Stimulated activated CD8-positive, alpha-beta memory T cell treated with anti-CD3 and anti-CD28 coated beads, Interleukin-4, amount 100 ng/mL, for 4 hours (primary cell): ENCODE data around the gene ARL15.
"Not testable (repeated sequence)": the region's sequence is repeated elsewhere in the genome, so short reads cannot be mapped to it uniquely, and the experiment has no call there.

Source experiments
- DNase-seq, 2 donors: peaks; one replicate each; pipeline ENCODE4 v3.0.0-alpha.2; 2020; ENCODE audit warnings: low read depth in 2 of 2, low spot score in 1 of 2

The ARL15 gene

GRCh38 chr5:54103871-54104270, 206.5 kb downstream of the ARL15 start:
- no peak for DNase-seq

GRCh38 chr5:54098267-54098666, 212.1 kb downstream of the ARL15 start:
- no peak for DNase-seq

- no peak for DNase-seq
Measured at GRCh38 chr5:54095969-54096368, 214.4 kb downstream of the ARL15 start.

DNA sequence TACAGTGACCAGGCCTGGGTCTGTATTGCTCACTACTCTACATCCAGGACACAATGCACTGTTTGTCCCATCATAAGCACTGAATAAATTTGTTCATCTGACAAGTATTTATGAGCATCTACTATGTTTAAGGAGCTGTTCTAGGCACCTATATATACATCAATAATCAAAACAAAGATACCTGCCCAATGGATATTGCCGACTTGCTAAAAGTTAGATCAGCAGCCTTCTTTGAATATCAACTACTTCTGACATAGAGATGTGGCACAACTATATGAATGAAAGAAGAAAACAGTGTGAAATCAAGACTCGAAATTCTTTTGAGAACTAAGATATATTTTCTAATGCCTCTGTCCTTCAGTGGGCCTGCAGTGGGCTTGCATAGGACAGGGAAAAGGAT, 215.7 kb downstream of the ARL15 start:
- no peak for DNase-seq

DNA sequence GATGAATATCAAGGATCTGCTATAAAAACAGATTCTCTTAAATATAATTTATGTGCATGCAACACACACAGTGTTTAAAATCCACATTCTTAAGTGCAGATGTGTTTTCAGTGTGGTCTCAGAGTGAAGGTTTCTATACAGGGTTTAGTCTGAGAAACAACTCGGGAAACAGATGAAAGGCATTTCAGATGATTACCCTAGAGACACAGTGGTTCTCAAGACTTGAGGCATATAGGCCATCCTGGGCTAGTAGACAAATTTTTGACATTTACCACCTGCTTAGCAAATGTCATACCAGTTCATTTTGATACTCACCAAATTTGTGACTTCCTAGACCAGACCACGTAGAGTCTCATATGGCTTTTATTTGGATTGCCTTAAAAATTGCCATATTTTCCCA, 216.5 kb downstream of the ARL15 start:
- no peak for DNase-seq

DNA sequence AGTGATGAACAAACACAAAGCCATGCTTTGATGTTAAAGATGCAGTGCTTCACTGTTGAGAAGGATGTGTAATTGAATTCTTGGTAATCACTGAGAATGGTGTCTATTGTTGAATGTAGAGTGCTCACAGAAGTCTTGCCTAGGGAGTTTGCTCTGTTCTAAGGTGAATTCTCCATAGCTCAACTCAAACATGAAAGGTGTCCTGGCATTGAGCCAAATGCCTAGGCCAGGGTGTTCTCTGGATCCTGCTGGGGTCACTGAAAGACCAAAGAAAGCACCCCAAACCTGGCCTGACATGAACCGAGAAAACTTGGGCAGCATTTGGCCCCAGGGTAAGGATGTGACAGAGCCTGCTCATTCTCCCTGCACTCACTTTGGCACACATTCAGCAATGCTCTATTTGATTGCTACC, 217.3 kb downstream of the ARL15 start:
- DNase-seq, result no peak

DNA sequence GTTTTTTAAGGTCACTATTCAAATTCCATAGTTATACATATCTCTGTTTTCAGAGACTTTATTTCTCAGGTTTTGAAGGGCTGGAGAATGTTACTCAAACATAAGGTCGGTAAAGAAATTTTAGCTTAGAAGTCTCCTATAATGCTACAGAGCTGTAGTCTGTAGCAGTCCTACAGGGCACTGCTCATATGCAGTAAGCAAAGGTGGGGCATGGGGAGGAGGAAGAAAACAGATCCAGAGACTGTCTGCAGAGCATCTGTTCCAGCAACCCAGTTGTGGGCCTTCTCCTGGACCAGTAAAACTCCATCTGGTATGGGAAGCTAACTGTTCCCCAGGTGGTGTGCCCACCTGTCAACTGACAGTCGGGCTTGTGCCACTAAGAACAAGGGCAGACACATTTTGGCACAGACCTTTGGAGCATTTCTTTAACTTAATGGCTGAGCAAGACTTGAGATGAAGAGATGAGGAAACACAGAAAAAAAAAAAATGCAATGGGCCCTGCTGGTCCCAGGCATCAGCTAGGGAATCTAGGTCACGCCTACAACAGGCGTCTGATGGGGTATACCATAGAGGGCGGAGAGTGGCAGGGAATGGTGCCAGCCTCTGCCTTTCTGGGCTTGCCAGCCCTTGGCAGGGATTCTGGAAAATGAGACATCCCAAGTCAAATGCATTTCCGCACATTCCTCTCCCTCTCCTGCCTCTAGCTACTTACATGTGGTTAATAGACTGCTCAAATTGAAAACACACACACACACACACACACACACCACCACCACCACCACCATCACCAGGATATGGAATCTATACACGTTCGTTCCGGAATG, 218.9 kb downstream of the ARL15 start:
- no peak for DNase-seq

DNA sequence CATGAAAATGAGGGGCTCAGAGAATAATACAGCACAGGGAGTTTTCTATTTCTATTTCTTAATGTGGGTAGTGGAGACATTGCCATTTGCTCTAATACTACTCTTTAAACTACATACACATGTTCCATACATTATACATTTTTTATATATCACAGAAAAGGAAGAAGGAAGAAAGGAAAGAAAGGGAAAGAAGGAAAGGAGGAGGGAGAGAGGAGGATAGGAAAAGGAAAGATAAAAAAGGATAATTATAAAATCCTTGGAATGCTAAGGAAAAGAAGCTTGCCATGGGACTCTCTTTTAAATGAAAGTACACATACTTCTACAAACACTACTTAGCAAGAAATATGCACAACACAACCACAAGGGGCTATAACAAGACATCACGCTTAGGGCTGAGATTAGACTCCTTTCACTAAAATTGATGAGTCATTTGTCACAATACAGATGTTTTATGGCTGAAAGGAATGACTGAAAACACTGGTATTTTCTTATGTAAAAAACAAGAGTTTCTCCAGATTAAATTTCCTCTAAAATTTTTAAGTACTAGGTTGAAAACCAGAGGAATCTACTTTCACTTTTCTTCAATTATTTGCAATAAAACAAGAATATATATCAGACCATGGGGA, 219.8 kb downstream of the ARL15 start:
- DNase-seq, result no peak

- no peak for DNase-seq
Measured at GRCh38 chr5:54088081-54088480, 222.3 kb downstream of the ARL15 start.

DNA sequence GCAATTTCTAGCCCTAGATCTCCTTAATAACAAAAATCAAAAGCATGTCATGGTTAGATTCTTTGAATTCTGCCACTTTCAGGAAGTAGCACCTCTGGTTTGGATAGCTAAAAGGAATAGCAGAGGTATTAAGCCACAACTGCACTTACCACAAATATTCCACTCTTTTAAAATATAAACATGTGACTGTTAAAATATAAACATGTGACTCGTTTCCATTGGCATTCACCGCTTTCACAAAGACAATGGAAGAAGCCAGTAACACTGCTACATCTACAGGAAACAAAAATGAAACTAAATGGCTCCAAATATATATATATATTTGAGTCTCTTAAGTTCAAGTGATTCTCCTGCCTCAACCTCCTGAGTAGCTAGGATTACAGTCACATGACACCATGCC, 222.9 kb downstream of the ARL15 start:
- no peak for DNase-seq

- DNase-seq, result no peak
Measured at GRCh38 chr5:54086191-54086590, 224.2 kb downstream of the ARL15 start.

DNA sequence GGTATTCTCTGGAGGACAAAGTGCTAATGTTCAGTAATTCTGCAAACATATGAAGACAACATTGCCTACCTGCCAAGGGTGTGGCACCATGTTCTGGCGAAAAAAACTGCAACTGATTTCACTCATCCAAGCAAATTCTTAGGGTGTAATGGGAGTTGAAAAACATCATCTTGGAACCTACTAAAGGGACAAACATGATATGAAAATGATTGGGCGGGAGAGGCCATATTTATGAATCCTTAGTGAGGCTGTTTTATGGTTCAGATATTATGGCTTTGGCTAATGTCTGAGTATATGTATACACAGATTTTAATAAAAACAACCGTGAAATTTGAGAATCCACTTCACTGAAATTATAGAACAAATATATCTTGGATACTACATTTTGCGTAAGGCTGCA, 225.7 kb downstream of the ARL15 start:
- no peak for DNase-seq

- no peak for DNase-seq
Measured at GRCh38 chr5:54083851-54084250, 226.5 kb downstream of the ARL15 start.

DNA sequence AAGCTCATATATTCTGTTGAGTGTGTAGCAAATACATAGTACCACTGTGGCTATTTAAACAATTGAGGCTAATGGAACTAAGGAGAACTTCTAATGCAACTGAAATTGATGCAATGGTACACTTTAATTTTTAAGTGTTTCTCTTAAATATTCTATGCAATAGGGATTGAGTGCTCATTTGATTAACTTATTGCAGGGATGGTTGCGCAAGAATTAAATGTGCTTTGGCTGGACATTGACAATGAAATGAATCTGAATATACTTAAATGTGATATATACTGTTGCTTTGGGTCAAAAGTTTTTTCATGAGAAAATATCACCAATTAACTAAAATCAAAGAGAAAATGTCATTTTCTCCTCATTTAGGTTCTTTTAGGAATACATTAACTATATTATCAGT, 227.1 kb downstream of the ARL15 start:
- no peak for DNase-seq

DNA sequence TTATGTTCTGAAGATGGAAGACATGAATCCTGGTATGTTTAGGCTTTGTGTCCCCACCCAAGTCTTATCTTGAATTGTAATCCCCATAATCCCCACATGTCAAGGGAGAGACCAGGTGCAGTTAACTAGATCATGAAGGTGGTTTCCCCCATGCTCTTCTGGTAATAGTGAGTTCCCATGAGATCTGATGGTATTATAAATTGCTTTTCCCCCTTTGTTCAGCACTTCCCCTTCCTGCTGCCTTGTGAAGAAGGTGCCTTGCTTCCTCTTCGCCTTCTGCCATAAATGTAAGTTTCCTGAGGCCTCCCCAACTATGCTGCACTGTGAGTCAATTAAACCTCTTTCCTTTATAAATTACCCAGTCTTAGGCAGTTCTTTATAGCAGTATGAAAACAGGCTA, 229.0 kb downstream of the ARL15 start:
- no peak for DNase-seq

DNA sequence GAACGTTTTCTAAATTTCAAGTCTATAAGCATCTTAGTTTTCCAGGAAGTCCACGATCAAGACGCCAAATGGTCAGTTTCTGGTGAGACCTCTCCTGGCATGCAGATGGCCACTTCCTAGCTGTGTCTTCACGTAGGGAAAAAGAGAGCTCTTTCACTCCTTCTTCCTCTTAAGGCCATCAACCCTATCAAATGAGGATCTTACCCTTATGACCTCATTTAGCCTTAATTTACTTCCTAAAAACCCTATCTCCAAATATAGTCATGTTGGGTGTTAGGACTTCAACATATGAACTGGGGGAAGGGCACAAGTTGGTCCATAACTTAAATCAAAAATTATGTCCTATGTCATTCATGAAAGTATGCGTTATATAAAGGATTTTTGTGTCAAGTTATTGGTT, 229.5 kb downstream of the ARL15 start:
- no peak for DNase-seq

- DNase-seq, result no peak
Measured at GRCh38 chr5:54073735-54074134, 236.6 kb downstream of the ARL15 start.

GRCh38 chr5:54073131-54073530, 237.2 kb downstream of the ARL15 start:
- DNase-seq, result no peak

DNA sequence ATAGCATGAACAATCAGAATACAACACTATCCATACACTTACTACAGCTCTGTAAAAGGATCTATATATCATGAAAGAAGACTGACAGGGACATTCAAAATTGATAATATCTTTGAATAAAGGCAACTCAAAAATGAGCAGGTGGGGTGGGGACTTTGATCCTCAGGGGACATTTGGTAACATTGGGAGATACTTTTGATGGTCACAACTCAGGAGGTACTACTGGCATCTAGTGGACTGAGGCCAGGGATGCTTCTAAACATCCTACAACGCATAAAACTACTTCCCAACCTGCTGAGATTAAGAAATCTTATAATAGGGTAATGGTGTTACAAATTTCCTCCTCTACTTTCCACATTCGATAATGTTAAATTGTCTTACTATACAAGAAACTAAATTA, 243.9 kb downstream of the ARL15 start:
- no peak for DNase-seq

GRCh38 chr5:54063817-54064216, 246.6 kb downstream of the ARL15 start:
- no peak for DNase-seq

GRCh38 chr5:54062958-54063357, 247.4 kb downstream of the ARL15 start:
- DNase-seq, result no peak

DNA sequence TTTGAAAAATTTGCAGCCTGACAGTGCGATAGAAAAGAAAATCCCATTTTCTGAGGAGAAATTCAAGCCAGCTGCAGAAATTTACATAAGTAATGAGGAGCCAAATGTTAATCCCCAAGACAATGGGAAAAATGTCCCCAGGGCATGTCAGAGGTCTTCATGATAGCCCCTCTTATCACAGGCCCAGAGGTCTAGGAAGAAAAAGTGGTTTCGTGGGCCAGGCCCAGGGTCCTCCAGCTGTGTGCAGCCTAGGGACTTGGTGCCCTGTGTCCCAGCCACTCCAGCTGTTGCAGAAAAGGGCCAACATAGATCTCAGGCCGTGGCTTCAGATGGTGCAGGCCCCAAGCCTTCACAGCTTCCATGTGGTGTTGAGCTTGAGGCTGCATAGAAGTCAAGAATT, 249.5 kb downstream of the ARL15 start:
- not testable (repeated sequence) for DNase-seq

DNA sequence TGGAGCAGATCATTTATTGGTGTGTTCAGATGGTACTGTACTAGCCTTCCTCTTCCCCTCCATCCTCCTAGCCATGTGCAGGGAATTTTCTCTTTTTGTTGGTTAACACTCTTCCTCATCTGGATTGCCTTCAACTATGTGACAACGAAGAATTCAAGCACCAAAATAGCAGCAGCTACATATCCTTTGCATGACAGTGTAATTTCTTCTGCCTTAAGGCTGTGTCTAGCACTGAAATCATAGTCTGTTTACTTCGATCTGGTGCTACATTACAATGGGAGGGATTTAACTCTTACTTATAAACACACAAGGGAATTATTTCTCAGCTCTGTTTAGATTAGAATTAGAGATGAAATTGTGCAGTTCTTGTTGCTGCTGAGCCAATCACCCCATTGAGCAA, 260.4 kb downstream of the ARL15 start:
- no peak for DNase-seq
